DOHH2 (cell line): Measurements from ENCODE around the gene TARS3.

Source experiments
- EZH2phosphoT487 ChIP-seq: fragments of 200-600 bp; sonication (generic); IDR thresholded peaks from 2 replicates; pipeline ENCODE4 v1.6.1; 2017; ENCODE audit warnings: borderline replicate concordance, mild to moderate bottlenecking, antibody characterized with exemption, low read length, moderate library complexity, mixed read lengths
- TF ChIP-seq, protein P1 (sequence below): fragments of 200-600 bp; sonication (generic); IDR thresholded peaks from one replicate; pipeline ENCODE4 v1.5.1; 2014; ENCODE audit warnings: antibody characterized with exemption, mild to moderate bottlenecking, low read depth, low read length; ENCODE audit not compliant: poor library complexity, severe bottlenecking

DNA sequence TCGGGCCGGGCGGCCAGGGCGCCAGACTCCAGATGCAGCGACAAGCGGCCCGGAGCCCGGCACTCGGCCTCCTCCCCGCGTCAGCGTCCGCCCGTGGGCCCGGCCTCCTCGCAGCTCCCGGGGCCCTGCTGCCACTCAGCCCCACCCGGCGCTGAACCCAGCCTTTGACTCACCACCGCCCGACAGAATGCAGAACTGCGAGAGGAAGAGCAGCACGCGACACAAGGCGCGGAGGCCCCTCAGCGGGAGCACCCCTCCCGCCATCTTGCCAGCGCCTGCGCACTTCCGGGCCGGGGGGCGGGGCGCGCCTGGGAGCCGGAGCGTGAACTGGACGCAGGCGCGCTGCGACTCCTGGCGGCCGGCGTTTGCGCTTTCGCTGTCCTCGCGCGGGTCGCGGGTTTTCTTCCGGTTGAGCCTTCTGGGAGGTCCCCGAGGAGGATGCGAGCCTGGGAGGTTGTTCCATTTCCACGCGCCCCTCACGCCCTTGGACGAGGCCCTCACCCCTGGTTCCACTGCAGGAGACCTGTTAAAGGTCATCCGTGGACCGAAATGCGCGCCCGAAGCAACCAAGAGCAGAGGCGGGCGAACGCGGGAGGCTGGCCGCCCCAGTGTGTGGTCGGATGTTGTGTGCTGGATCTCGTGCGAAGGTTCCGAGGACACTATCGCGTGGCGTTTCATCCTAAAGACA, 72.0 kb downstream of the TARS3 start, which contains the start of gene TM2D3:
- TF ChIP-seq, protein P1, sequence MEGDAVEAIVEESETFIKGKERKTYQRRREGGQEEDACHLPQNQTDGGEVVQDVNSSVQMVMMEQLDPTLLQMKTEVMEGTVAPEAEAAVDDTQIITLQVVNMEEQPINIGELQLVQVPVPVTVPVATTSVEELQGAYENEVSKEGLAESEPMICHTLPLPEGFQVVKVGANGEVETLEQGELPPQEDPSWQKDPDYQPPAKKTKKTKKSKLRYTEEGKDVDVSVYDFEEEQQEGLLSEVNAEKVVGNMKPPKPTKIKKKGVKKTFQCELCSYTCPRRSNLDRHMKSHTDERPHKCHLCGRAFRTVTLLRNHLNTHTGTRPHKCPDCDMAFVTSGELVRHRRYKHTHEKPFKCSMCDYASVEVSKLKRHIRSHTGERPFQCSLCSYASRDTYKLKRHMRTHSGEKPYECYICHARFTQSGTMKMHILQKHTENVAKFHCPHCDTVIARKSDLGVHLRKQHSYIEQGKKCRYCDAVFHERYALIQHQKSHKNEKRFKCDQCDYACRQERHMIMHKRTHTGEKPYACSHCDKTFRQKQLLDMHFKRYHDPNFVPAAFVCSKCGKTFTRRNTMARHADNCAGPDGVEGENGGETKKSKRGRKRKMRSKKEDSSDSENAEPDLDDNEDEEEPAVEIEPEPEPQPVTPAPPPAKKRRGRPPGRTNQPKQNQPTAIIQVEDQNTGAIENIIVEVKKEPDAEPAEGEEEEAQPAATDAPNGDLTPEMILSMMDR: peak; percentile 38
- TF ChIP-seq EZH2phosphoT487: no peak
